Measurements from ENCODE around the gene FXYD4. TPM values are rescaled to one million over a fixed set of nuclear protein-coding genes. Genes with fewer than 3 reads are reported as not detected.

The FXYD4 gene
- total RNA-seq, 2 donors from 2014 or later = not detected

- ATAC-seq (replicated peaks) = no peak
- H3K4me3 Mint-ChIP-seq = peak overlapping the region; percentile 98
Measured at GRCh38 chr10:43403911-43404703, 32.7 kb downstream of the FXYD4 start.

GRCh38 chr10:43404704-43405084 lies 33.3 kb downstream of the FXYD4 start:
- H3K9me3 Mint-ChIP-seq = no peaks in the 10 kb centered on the region
- peaks cover 38% of the 10 kb centered on the region for H3K4me1 Mint-ChIP-seq
- H3K4me3 Mint-ChIP-seq = peak overlapping the region; percentile 98
- H3K36me3 Mint-ChIP-seq (ENCODE audit: low read depth) = peaks cover 96% of the 10 kb centered on the region
- no peak for ATAC-seq (replicated peaks)
- H3K27me3 Mint-ChIP-seq = no peaks in the 10 kb centered on the region
- H3K27ac Mint-ChIP-seq = peak overlapping the region; percentile 93

More at GRCh38 chr10:43403911-43404703, 32.7 kb downstream of the FXYD4 start:
- Mint-ChIP-seq H3K27me3 (no peaks in the 10 kb centered on the region), H3K27ac (peak overlapping the region; percentile 93), H3K4me1 (peaks cover 43% of the 10 kb centered on the region), H3K36me3 (ENCODE audit: low read depth) (peaks cover 97% of the 10 kb centered on the region), H3K9me3 (no peaks in the 10 kb centered on the region)

DNA sequence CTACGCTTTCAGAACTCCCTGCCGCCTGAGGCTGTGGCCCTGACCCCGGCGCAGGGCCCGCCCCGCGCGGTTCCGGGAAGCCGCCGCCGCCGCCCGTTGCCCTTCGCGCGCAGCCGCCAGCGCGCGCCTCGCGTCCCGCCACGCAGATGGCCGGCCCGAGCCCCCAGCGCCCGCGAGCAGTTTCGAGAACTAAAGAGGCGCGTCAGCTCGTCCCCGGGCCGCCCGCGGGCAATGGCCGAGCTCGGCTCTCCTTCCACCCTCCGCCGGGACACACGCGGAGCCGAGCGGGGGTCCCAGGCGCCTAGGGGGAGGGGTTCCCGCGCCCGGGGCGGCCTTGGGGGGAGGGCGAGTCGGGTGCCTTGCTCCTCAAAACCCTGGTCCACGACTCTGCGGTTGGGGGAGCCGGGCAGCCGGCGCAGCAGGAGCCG lies 35.7 kb downstream of the FXYD4 start:
- Mint-ChIP-seq H3K27me3 (no peaks in the 10 kb centered on the region), H3K9me3 (no peaks in the 10 kb centered on the region), H3K36me3 (ENCODE audit: low read depth) (peaks cover 71% of the 10 kb centered on the region), H3K4me1 (peaks cover 17% of the 10 kb centered on the region), H3K27ac (peak overlapping the region; percentile 98), H3K4me3 (peak overlapping the region; percentile 98)
- peak; percentile 11 for ATAC-seq (replicated peaks)

DNA sequence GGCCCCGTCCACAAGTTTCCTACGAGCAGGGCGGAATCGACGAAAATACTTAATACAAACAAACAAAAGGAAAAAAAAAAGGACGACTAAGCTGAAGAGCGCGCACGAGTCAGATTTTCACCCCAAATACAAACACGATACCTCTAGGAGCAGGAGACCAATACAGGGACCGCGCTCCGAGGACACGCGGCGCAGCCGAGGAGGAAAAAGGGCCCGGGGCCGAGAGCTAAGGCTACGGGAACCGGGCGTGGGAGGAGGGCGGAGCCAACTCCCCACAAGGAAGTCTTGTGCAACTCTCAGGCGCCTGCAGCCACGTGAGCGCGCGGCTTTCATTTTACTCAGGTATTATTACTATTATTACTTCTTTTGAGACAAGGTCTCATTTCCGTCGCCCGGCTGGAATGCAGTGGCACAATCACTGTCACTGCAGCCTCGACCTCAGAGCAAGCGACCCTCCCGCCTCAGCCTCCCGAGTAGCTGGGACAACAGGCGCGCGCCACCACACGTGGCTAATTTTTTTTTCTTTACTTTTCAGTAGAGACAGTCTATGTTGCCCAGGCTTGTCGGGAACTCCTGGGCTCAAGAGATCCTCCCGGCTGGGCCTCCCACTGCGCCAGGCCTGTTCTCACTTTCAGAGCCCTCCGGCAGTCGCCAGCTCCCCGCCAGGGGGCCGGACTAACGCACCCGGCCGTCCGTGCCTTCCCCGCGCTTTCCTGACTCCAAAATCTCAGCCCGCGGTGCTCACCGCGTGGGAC lies 36.3 kb downstream of the FXYD4 start:
- peaks cover 65% of the 10 kb centered on the region for H3K36me3 Mint-ChIP-seq (ENCODE audit: low read depth)
- no peaks in the 10 kb centered on the region for H3K27me3 Mint-ChIP-seq
- ATAC-seq (replicated peaks) = peak; percentile 55

GRCh38 chr10:43408331-43408709 lies 36.9 kb downstream of the FXYD4 start:
- H3K9me3 Mint-ChIP-seq = no peaks in the 10 kb centered on the region
- H3K27ac Mint-ChIP-seq = peak overlapping the region; percentile 98
- H3K36me3 Mint-ChIP-seq (ENCODE audit: low read depth) = peaks cover 59% of the 10 kb centered on the region
- peaks cover 8% of the 10 kb centered on the region for H3K4me1 Mint-ChIP-seq
- no peaks in the 10 kb centered on the region for H3K27me3 Mint-ChIP-seq
- H3K4me3 Mint-ChIP-seq = peak overlapping the region; percentile 96
- ATAC-seq (replicated peaks) = no peak

More for the DNA sequence above, 36.3 kb downstream of the FXYD4 start:
- Mint-ChIP-seq H3K4me1 (peaks cover 13% of the 10 kb centered on the region), H3K9me3 (no peaks in the 10 kb centered on the region), H3K4me3 (peak overlapping the region; percentile 96), H3K27ac (peak overlapping the region; percentile 98)

DNA sequence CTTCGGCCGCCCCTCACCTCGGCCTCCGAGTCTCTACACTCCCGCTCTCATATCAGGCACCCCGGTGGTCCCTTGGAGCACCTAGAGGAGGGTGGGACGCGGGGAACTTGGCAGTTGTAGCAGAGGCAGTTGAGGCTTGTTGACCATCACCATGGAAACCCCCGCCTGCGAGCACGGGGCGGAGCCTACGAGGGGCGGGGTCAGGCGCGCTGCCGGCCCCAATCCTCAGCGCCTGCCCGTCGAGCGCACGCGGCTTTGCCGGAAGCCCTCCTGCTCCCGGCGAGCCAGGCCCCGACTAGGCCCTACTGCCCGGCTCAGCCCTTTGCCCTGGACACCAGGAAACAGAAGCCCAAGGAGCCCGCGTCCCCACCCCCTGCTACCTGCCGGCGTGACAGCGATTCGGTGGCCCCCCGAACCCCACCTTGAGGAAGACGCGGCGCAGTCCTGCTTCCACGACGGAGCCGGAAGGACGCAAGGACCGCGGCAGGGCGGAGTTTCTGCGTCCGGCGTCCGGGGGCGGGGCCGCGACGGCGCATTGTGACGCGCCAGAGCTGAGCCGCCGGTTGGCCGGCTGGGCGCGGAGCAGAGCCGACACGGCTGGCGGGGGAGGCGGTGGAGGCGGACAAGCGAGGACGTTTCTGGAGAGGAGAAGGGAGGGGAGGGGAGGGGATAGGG lies 37.4 kb downstream of the FXYD4 start, which contains the start of gene HNRNPF:
TSS of gene HNRNPF (minus strand) at position 477 of the 675 bp plus-strand sequence. CDS start 21,302 bp downstream, outside the sequence.
- Mint-ChIP-seq H3K27me3 (no peaks in the 10 kb centered on the region), H3K4me3 (peak within 1 kb of the TSS; percentile 96), H3K36me3 (ENCODE audit: low read depth) (peaks cover 54% of the 10 kb centered on the region), H3K4me1 (peaks cover 5% of the 10 kb centered on the region), H3K27ac (peak within 1 kb of the TSS; percentile 98), H3K9me3 (no peaks in the 10 kb centered on the region)
- ATAC-seq (replicated peaks) = peak; percentile 81

GRCh38 chr10:43409385-43410109 lies 38.1 kb downstream of the FXYD4 start:
- Mint-ChIP-seq H3K36me3 (ENCODE audit: low read depth) (peaks cover 47% of the 10 kb centered on the region), H3K4me1 (peaks cover 4% of the 10 kb centered on the region), H3K9me3 (no peaks in the 10 kb centered on the region), H3K4me3 (peak overlapping the region; percentile 96), H3K27ac (peak overlapping the region; percentile 98), H3K27me3 (no peaks in the 10 kb centered on the region)
- ATAC-seq (replicated peaks) = peak; percentile 30

DNA sequence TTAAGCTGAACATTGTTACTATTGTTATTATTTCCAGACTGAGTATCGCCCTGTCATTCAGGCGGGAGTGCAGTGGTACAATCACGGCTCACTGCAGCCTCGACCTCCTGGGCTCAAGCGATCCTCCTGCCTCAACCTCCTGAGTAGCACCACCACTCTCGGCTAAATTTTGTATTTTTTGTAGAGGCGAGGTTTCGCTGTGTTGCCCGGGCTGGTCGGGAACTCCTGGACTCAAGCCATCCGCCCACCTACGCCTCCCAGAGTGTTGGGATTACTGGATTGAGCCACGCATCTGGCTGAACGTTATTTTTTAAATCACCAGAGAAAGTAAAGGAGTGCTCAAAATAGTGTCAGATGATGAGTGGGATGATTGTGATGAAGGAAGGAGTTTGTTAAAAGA lies 38.9 kb downstream of the FXYD4 start:
- no peak for ATAC-seq (replicated peaks)
- Mint-ChIP-seq H3K4me3 (peak overlapping the region; percentile 96), H3K4me1 (no peaks in the 10 kb centered on the region), H3K36me3 (ENCODE audit: low read depth) (peaks cover 39% of the 10 kb centered on the region), H3K27me3 (no peaks in the 10 kb centered on the region), H3K27ac (peak overlapping the region; percentile 98), H3K9me3 (no peaks in the 10 kb centered on the region)

GRCh38 chr10:43411536-43411935 lies 40.1 kb downstream of the FXYD4 start:
- no peak for ATAC-seq (replicated peaks)
- H3K9me3 Mint-ChIP-seq = no peaks in the 10 kb centered on the region
- H3K4me1 Mint-ChIP-seq = no peaks in the 10 kb centered on the region
- H3K36me3 Mint-ChIP-seq (ENCODE audit: low read depth) = peaks cover 27% of the 10 kb centered on the region
- H3K27me3 Mint-ChIP-seq = no peaks in the 10 kb centered on the region
- H3K27ac Mint-ChIP-seq = no peak overlapping the region
- H3K4me3 Mint-ChIP-seq = no peak overlapping the region

GRCh38 chr10:43415544-43415943 lies 44.1 kb downstream of the FXYD4 start:
- no peak overlapping the region for H3K27ac Mint-ChIP-seq
- no peaks in the 10 kb centered on the region for H3K36me3 Mint-ChIP-seq (ENCODE audit: low read depth)
- no peaks in the 10 kb centered on the region for H3K27me3 Mint-ChIP-seq
- no peaks in the 10 kb centered on the region for H3K9me3 Mint-ChIP-seq
- H3K4me3 Mint-ChIP-seq = no peak overlapping the region
- no peak for ATAC-seq (replicated peaks)
- no peaks in the 10 kb centered on the region for H3K4me1 Mint-ChIP-seq

DNA sequence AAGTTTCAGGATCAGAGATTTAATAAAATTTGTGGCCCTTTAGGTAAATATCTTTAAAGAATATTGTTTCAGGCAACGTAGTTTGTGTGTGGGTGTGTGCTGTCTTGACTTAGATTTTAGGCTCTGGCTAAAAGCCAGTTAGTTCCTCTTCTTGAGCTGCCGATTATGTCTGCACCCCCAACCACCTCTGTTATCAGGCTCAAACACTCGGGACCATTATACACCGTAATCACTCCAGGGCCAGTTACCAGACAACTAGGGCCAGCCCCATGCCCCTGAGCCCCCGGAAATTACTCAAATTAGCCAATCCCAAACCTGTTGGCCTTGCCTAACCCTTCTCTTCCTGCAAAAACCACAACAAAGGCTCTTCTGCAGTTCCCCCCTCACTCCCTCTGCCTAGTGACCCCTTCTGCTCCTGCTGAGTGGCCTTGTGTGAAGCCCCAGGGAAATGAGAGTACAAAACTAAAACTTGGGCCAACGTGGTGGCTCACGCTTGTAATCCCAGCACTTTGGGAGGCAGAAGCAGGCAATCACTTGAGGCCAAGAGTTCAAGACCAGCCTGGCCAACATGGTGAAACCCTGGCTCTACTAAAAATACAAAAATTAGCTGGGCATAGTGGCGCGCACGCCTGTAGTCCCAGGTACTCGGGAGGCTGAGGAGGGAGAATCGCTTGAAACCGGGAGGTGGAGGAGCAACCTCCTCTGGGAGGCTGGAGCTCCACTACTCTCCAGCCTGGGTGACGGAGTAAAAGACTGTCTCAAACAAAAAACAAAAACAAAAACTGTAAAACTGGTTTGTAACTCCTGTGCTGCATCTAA lies 46.7 kb downstream of the FXYD4 start:
- peak overlapping the region; percentile 63 for H3K27ac Mint-ChIP-seq
- H3K4me1 Mint-ChIP-seq = peaks cover 8% of the 10 kb centered on the region
- no peaks in the 10 kb centered on the region for H3K27me3 Mint-ChIP-seq
- peak overlapping the region; percentile 57 for H3K4me3 Mint-ChIP-seq
- no peaks in the 10 kb centered on the region for H3K9me3 Mint-ChIP-seq
- peak; percentile 38 for ATAC-seq (replicated peaks)
- H3K36me3 Mint-ChIP-seq (ENCODE audit: low read depth) = no peaks in the 10 kb centered on the region

DNA sequence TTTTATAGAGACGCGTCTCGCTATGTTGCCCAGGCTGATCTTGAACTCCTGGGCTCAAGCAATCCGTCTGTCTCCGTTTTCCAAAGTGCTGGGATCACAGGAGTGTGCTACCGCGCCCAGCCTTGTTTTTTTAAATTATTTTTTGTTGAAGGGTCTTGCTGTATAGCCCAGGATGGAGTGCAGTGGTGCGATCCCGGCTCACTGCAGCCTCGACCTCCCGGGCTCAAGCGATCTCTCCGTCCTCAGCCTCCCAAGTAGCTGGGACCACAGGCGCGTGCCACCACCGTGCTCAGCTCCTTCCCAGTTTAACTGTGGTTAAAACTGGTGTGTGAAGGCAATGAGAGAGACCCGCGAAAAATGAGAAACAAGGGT lies 48.5 kb downstream of the FXYD4 start:
- Mint-ChIP-seq H3K27ac (peak overlapping the region; percentile 94), H3K4me3 (peak overlapping the region; percentile 95), H3K9me3 (no peaks in the 10 kb centered on the region), H3K36me3 (ENCODE audit: low read depth) (no peaks in the 10 kb centered on the region), H3K4me1 (peaks cover 8% of the 10 kb centered on the region), H3K27me3 (no peaks in the 10 kb centered on the region)
- ATAC-seq (replicated peaks) = no peak
